ENCODE results near the gene TAS1R3.

TAS1R3 gene

GRCh38 chr1:1331068-1331965 lies at the start of gene TAS1R3:
TSS of gene TAS1R3 (plus strand) at chr1:1331280. CDS start at chr1:1331346, 66 bp downstream.
- DNase-seq = no peak

DNA sequence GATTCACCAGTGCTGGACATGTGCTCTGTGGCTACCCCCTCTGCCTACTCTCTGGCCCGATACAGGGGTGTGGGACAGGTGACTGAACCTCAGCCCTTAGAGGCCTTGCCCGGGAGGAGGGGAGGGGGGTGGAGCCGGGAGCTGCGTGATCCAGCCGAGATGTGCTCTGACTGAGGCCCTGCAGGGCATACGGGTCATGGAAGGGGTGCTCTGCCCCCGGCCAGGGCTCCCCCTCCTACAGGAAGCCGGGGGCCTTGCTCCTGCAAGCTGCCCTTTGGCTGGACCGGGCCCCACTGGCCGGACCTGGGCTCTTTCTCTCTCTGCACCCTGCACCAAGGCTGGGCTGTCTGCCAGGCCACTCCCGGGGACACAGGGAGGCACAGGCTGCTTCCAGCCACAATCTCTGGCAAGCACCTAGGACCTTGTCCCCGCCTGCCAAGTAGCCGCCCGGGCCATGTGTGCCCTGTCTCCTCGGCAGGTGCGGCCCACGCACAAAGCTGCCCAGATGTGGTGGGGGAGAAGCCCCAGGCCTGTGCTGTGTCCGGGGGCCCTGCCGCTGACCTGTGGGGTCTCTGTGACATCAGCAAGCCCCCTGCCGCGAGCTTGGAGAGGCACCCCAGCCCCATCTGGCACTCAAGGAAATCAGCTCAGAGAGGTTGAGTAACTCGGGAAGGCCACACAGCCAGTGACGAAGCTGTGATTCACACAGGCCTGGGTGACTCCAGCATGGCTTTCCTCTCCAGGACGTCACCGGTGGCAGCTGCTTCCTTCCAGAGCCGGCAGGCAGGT lies 49.4 kb upstream of the TAS1R3 start:
- no peak for DNase-seq

- no peak for DNase-seq
Measured at GRCh38 chr1:1282998-1283397, 48.1 kb upstream of the TAS1R3 start.

GRCh38 chr1:1283821-1284220 lies 47.3 kb upstream of the TAS1R3 start:
- DNase-seq = no peak

GRCh38 chr1:1284221-1285101 lies 46.6 kb upstream of the TAS1R3 start:
- DNase-seq = no peak

- DNase-seq = no peak
Measured at GRCh38 chr1:1285102-1285571, 45.9 kb upstream of the TAS1R3 start.

DNA sequence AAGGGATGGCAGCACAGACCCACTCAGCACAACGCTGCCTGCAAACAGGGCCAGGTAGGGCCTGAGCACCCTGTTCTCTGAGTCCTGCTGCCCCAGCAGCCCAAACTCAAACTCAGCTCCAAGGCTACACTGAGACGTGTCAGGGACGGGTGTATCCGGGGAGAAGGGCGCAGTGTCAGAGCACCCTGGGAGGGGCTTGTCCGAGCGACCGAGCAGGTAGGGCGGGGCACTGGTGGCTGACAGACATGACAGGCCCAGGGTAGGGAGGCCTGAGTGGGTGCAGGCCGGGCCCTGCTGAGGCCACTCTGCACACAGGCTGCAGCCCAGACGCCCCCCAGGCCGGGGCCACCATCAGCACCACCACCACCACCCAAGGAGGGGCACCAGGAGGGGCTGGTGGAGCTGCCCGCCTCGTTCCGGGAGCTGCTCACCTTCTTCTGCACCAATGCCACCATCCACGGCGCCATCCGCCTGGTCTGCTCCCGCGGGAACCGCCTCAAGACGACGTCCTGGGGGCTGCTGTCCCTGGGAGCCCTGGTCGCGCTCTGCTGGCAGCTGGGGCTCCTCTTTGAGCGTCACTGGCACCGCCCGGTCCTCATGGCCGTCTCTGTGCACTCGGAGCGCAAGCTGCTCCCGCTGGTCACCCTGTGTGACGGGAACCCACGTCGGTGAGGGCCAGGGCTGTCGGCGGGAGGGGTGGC lies 45.3 kb upstream of the TAS1R3 start:
- DNase-seq = no peak

DNA sequence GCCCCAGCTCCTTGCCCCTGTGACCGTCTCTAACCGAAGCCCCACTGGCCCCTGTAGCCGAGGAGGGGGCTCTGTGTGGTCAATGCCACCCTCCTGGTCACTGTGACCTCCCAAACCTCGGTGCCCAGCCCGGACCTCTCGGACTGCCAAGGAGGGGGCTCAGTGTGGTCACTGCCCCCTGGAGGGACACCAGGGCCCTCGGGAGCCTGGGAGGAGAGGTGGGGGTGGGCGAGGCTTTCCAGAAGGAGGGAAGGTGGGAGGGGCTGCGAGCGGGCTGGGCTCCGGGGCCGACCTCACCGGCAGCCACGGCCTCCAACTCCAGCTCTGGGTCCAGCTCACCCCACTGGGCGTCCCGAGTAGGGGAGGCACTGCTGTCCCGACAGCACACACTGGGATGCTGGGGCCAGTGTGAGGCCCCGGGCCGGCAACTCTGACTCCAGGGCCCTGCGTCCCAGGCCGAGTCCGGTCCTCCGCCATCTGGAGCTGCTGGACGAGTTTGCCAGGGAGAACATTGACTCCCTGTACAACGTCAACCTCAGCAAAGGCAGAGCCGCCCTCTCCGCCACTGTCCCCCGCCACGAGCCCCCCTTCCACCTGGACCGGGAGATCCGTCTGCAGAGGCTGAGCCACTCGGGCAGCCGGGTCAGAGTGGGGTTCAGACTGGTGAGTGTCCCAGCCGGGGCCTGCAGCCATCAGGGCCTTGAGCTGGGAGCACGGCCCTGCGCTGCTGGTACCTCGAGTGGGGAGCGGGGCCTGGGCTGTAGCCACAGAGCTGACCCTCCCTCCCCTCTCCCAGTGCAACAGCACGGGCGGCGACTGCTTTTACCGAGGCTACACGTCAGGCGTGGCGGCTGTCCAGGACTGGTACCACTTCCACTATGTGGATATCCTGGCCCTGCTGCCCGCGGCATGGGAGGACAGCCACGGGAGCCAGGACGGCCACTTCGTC lies 44.5 kb upstream of the TAS1R3 start:
- no peak for DNase-seq

DNA sequence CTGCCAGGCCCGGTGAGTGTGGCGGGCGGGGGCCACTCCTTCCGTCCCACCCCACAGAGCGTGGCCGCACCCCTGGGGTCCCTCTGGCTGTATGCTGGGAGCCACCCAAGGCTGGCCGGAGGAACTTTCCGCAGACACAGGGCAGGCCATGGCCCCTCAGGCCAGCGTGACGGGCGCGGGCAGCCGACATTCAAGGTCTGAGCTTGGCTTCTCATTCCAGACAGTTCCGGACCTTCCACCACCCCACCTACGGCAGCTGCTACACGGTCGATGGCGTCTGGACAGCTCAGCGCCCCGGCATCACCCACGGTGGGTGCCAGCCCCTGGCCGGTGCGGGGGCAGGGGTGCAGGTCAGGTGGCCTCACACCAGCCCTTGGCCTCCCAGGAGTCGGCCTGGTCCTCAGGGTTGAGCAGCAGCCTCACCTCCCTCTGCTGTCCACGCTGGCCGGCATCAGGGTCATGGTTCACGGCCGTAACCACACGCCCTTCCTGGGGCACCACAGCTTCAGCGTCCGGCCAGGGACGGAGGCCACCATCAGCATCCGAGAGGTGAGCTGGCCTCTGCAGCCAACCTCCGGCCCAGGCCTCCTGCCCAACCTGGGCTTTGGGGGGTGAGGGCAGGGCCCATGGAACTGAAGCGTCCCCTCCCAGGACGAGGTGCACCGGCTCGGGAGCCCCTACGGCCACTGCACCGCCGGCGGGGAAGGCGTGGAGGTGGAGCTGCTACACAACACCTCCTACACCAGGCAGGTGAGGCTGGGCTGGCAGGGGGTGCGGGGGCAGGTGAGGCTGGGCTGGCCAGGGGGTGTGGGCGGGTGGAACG lies 43.6 kb upstream of the TAS1R3 start:
- DNase-seq = no peak

GRCh38 chr1:1290238-1290731 lies 40.8 kb upstream of the TAS1R3 start:
- no peak for DNase-seq

DNA sequence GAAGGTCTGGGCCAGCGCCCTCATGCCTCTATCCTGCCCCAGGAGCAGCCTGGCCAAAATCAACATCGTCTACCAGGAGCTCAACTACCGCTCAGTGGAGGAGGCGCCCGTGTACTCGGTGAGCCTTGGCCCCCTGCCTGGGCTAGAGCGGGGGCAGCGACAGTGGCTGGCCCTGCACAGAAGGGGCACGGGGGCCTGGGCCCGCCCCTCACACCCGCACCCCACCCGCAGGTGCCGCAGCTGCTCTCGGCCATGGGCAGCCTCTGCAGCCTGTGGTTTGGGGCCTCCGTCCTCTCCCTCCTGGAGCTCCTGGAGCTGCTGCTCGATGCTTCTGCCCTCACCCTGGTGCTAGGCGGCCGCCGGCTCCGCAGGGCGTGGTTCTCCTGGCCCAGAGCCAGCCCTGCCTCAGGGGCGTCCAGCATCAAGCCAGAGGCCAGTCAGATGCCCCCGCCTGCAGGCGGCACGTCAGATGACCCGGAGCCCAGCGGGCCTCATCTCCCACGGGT lies 40.0 kb upstream of the TAS1R3 start:
- no peak for DNase-seq

- DNase-seq = no peak
Measured at GRCh38 chr1:1291548-1292441, 39.3 kb upstream of the TAS1R3 start.

- DNase-seq = no peak
Measured at GRCh38 chr1:1292442-1292779, 38.7 kb upstream of the TAS1R3 start.

GRCh38 chr1:1292851-1293250 lies 38.2 kb upstream of the TAS1R3 start:
- no peak for DNase-seq

DNA sequence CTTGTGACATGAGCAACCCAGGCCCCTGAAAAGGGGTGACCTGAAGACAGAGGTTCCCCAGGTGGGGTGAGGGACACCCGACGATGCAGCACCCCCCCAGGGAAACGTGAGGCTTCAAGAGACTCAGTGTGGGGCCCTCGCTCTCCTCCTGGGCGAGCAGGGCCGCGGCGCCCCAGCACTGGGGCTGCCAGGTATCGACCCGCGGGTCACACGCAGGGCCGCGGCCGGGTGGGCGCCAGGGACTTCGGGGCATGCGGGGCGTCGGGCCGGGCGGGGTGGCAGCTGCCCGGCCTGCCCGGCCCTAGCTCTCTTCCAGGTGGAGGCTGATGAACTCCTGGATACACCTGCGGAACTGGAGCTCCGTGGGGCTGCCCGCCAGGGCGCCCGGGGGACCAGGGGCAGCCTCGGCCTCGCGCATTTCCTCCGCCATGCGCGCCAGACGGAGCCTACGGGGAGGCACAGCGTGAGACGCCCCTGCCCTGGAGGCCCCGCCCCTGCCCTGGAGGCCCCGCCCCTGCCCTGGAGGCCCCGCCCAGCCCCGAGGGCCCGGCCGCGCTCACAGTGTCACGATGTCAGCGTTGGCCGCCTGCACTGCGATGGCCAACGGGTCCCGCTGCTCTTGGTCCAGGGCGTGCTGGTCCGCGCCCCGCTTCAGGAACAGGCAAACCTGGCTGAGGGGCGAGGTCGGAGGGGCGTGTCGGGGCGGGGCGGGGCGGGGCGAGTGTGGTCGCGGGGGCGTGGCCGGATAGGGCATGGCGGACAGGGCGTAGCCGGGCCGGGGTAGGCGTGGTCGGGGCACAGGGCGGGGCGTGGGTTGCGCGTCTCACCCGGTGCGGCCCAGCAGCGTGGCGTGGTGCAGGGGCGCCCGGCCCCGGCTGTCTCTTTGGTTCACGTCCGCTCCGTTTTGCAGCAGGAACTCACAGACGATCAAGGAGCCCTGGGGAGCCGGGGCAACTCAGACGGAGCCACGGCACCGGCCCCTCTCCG lies 37.5 kb upstream of the TAS1R3 start:
- no peak for DNase-seq

- DNase-seq = no peak
Measured at GRCh38 chr1:1294250-1294890, 36.7 kb upstream of the TAS1R3 start.

Data from NCI-H2081 treated with DMSO at 0.1 percent for 48 hours (cell line).